Measurements from ENCODE around the gene S100A7A. TPM values are rescaled to one million over a fixed set of nuclear protein-coding genes. Genes with fewer than 3 reads are reported as not detected.

The S100A7A gene
- total RNA-seq, 3 donors from 2014 or later, result not detected

DNA sequence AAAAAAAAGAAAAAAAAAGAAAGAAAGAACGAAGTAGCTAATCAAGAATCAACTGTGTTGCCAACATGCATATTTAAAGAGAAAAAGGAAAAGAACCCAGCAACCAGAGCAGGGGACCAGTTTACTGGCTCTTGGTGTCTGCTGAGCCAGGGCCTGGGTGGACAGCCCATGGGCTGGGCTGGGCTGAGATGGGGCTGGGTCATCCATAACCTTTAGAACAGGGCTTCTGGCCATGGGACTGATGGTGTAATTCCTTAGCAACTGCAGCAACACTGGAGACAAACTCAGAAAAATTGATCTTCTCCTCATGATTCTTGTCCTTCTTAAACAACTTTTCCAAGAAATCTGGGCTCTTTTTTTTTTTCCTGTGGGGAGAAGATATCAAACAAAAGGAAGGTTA is 10.5 kb downstream of the S100A7A start:
- H3K4me1 Mint-ChIP-seq (ENCODE audit: low read depth), result no peaks in the 10 kb centered on the region
- H3K4me3 Mint-ChIP-seq, result no peak overlapping the region
- no peaks in the 10 kb centered on the region for H3K36me3 Mint-ChIP-seq (ENCODE audit: insufficient read depth)
- DNase-seq (no peak), ATAC-seq (no peak)
- H3K9me3 Mint-ChIP-seq, result no peaks in the 10 kb centered on the region
- peaks cover 44% of the 10 kb centered on the region for H3K27me3 Mint-ChIP-seq (ENCODE audit: low read depth)

DNA sequence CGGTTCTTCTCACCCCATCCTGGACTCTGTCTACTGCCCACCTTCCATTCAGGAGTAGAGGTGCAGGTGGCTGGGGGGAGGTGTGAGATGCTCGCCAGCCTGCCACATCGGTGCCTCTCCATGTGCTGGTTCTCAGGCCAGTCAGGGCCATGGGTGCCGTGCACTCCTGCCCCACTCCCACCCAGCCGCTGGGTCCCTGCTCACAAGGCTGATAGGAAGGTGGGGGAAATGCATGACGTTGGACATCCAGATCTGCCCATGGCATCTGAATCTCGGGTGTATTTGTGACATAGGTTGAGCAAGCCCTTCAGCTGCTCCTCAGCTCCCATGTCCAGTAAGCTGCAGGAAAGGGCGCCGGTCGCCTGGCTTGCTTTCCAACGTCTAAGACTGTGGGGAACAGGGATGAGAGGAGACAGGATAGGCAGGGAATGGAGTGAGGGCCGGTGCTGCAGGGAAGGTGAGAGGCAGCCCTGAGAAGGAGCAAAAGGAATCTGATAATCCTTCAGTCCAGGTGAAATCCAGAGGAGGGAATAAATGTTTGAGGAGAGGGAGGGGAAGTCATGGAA is 11.8 kb downstream of the S100A7A start:
- Mint-ChIP-seq H3K9me3 (no peaks in the 10 kb centered on the region), H3K4me1 (ENCODE audit: low read depth) (no peaks in the 10 kb centered on the region), H3K36me3 (ENCODE audit: insufficient read depth) (no peaks in the 10 kb centered on the region), H3K4me3 (no peak overlapping the region), H3K27me3 (ENCODE audit: low read depth) (peaks cover 44% of the 10 kb centered on the region)
- ATAC-seq, result no peak
- DNase-seq, result no peak

DNA sequence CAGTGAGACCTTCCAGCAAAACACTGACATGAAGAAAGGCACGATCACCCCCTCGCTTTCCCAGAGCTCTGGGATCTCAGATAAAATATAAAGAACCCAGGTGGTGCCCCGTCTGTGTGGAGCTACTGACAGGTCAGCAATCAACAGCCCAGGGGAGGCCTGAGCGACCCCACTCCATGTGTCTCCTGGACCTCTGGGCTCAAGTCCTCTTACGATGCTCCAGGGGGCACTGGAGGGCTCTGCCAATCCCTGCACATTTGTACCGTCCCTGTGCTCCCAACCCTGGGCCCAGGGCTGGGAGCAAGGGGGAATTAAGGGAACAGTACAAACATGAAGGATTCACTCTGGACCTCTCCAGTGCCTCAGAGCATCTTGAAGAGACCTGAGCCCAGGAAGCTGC is 12.5 kb downstream of the S100A7A start:
- ATAC-seq, result no peak
- peaks cover 42% of the 10 kb centered on the region for H3K27me3 Mint-ChIP-seq (ENCODE audit: low read depth)

DNA sequence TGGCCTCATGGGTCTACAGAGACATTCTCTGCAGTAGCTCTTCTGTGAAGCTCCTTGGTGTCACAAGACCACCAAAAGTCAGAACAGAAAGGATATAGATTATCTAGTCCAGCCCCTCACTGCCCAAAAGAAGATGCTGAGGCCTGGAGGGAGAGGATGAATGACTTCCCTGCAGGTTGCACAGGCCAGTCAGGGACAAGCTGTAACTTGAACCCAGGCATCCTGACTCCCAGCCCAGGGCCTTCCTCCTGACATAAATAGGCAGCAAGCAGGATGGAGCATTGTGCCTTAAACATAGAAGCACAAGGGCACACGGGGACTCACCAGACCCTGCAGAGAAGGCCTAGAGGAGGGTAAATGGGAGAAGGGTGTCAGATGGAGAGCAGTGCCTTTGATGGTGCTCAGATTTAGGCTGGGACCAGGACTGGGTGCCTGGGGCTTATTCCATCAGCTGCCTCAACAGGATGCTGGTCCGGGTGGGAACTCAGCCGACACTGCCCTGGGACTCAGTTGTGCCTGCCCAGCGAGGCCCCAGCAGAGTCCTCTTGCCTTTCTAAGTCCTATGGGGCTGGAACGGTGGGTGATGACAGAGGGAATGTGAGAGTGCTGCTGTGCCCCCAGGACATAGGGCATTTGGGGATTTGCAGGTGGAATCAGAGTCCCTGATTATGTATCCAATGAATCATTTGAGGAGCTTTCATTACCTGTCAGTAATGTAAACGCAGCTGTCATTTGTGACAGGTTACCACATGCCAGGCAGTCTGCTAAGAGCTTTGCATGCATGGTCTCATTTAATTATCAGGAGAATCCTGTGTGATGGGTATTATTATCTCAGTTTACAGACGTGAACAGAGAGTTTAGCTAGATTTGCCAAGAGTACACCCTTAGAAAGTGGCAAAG is 13.2 kb downstream of the S100A7A start:
- H3K4me3 Mint-ChIP-seq, result no peak overlapping the region
- no peaks in the 10 kb centered on the region for H3K9me3 Mint-ChIP-seq
- ATAC-seq, result no peak
- H3K27me3 Mint-ChIP-seq (ENCODE audit: low read depth), result peaks cover 34% of the 10 kb centered on the region
- no peaks in the 10 kb centered on the region for H3K36me3 Mint-ChIP-seq (ENCODE audit: insufficient read depth)
- no peaks in the 10 kb centered on the region for H3K4me1 Mint-ChIP-seq (ENCODE audit: low read depth)
- DNase-seq, result no peak

More for the DNA sequence above, 12.5 kb downstream of the S100A7A start:
- Mint-ChIP-seq H3K9me3 (no peaks in the 10 kb centered on the region), H3K4me1 (ENCODE audit: low read depth) (no peaks in the 10 kb centered on the region), H3K36me3 (ENCODE audit: insufficient read depth) (no peaks in the 10 kb centered on the region), H3K4me3 (no peak overlapping the region)
- DNase-seq, result no peak

DNA sequence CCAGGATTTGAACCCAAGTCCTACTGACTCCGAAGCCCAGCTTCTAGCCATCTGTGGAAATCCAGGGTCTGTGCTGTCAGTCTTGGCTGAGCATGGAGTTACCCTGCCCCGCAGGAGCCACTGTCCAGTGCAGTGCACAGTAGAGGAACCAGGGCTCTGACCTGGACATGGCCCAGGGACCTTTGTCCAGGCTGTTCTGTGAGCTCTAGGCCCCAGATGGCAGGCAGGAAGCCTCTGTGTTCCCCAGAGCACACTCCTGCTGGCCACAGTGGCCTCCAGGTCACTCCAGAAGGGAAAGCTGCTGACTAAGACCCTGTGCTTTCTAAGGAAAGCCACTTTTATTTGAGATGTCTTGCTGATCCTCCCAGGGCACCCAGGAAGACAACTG is 13.8 kb downstream of the S100A7A start:
- no peaks in the 10 kb centered on the region for H3K9me3 Mint-ChIP-seq
- no peak for ATAC-seq

DNA sequence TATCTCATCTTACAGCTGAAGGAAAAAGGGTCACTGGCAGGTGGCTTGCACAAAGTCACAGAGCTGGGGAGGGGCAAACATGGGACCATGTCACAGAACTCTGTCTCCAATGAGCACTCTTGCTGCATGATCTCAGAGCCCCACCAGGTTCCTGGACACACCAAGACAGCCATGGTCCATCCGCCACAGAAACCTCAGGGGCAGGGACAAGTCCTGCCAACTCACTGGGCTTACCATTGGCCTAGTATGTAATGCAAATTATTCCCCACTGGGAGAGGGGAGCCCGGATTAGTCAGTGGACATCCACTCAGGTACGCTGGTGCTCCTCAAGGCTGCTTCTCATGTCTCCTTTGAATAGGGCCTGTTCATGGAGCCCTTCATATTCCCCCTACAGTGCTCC is 14.2 kb downstream of the S100A7A start:
- DNase-seq (no peak), ATAC-seq (no peak)
- Mint-ChIP-seq H3K9me3 (no peaks in the 10 kb centered on the region), H3K27me3 (ENCODE audit: low read depth) (peaks cover 29% of the 10 kb centered on the region), H3K4me1 (ENCODE audit: low read depth) (no peaks in the 10 kb centered on the region), H3K36me3 (ENCODE audit: insufficient read depth) (no peaks in the 10 kb centered on the region), H3K4me3 (no peak overlapping the region)

More for the DNA sequence above, 13.8 kb downstream of the S100A7A start:
- no peaks in the 10 kb centered on the region for H3K36me3 Mint-ChIP-seq (ENCODE audit: insufficient read depth)
- no peaks in the 10 kb centered on the region for H3K4me1 Mint-ChIP-seq (ENCODE audit: low read depth)
- H3K27me3 Mint-ChIP-seq (ENCODE audit: low read depth), result peaks cover 29% of the 10 kb centered on the region
- no peak overlapping the region for H3K4me3 Mint-ChIP-seq
- no peak for DNase-seq

DNA sequence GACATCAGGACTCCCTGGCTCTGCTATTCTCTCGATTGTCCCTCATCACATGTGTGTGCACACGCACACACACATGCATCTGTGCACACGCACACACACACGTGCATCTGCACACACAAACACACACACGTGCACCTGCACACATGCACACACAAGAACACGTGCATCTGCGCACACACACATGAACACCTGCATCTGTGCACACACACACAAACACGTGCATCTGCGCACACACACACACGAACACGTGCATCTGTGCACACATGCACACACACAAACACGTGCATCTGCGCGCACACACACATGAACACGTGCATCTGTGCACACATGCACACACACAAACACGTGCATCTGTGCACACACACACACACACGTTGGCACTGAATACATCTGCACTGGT is 14.7 kb downstream of the S100A7A start:
- H3K9me3 Mint-ChIP-seq, result no peaks in the 10 kb centered on the region
- ATAC-seq (no peak), DNase-seq (no peak)
- no peaks in the 10 kb centered on the region for H3K4me1 Mint-ChIP-seq (ENCODE audit: low read depth)
- H3K27me3 Mint-ChIP-seq (ENCODE audit: low read depth), result peaks cover 27% of the 10 kb centered on the region
- H3K4me3 Mint-ChIP-seq, result no peak overlapping the region
- H3K36me3 Mint-ChIP-seq (ENCODE audit: insufficient read depth), result no peaks in the 10 kb centered on the region

DNA sequence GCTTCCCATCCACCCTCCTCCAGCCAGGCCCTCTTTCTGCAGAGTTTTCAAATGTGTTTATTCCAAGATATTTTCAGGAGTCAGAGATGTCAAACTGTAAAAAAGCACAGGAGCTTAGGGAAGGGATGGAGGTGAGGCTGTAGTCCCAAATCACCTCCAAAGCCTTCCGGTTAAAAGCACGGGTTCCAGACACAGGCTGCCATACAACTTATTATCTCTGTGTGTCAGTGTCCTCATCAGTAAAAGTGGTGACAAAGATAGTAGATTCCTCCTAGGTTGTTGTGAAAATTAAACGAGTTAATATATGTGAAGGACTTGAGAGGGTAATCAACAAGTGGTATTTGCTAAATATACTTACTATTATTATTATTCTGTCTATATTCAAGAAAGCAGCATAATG is 15.1 kb downstream of the S100A7A start:
- no peak overlapping the region for H3K4me3 Mint-ChIP-seq
- peaks cover 26% of the 10 kb centered on the region for H3K27me3 Mint-ChIP-seq (ENCODE audit: low read depth)
- DNase-seq (no peak), ATAC-seq (no peak)
- H3K36me3 Mint-ChIP-seq (ENCODE audit: insufficient read depth), result no peaks in the 10 kb centered on the region
- no peaks in the 10 kb centered on the region for H3K4me1 Mint-ChIP-seq (ENCODE audit: low read depth)
- no peaks in the 10 kb centered on the region for H3K9me3 Mint-ChIP-seq

DNA sequence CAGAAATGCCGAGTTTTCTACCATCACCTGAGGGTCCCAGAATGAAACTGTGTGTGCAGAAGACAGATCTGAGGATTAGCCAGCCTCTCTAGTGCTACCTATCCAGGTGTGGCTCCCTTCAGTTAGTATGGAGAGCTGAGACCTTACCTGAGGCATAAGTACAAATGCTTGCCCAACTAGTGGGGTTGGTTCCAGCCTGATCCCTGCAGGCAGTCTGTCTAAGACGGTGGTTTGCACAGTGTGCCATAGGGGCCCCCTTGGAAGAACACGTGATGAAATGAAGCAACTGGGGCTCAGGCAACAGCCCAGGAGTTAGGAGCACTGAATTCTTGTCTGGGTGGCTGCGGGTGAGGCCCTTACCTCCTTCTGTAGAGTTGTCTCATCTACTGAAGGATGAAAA is 15.6 kb downstream of the S100A7A start:
- no peaks in the 10 kb centered on the region for H3K36me3 Mint-ChIP-seq (ENCODE audit: insufficient read depth)
- ATAC-seq, result no peak
- no peak overlapping the region for H3K4me3 Mint-ChIP-seq
- H3K27me3 Mint-ChIP-seq (ENCODE audit: low read depth), result peaks cover 28% of the 10 kb centered on the region
- no peaks in the 10 kb centered on the region for H3K4me1 Mint-ChIP-seq (ENCODE audit: low read depth)
- H3K9me3 Mint-ChIP-seq, result no peaks in the 10 kb centered on the region
- no peak for DNase-seq

DNA sequence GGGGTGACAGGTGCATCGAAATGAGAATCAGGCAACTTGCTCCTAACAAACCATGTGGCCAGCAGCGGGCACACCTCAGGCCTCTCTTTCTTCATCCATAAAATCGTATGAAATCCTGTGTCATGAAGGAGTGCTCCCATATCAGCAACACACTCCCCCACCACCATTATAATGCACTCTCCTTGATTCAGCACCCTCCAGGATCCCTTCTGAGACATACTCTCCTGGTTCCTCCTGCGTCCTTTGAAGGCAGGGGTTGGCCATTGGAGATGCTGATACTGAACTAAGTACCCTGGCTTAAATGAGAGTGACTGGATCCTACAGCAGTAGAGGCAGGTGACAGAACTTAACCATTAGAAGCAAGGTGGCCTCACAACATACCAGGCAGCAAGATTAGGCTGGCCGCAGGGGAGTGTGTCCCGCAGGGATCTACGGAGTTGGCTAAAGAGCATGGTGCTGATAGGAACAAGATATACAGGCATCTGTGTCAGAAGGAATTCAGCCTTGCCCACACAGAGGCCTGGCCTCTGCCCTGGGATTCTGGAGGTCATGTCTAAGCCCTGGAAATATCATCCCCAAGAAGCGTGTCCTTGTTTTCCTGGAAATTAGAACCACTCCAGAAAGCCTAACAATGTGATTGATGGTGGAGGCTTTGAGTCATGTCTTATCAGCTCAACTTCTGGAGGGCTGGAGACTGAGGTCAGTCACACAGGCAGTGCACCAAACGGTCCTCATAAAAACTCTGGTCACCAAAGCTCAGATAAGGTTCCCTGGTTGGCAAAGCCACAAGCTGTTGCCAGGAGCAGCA is 16.8 kb downstream of the S100A7A start:
- ATAC-seq, result no peak
- DNase-seq, result no peak
- peaks cover 24% of the 10 kb centered on the region for H3K27me3 Mint-ChIP-seq (ENCODE audit: low read depth)
- no peaks in the 10 kb centered on the region for H3K36me3 Mint-ChIP-seq (ENCODE audit: insufficient read depth)
- H3K9me3 Mint-ChIP-seq, result no peaks in the 10 kb centered on the region
- no peaks in the 10 kb centered on the region for H3K4me1 Mint-ChIP-seq (ENCODE audit: low read depth)
- H3K4me3 Mint-ChIP-seq, result no peak overlapping the region

DNA sequence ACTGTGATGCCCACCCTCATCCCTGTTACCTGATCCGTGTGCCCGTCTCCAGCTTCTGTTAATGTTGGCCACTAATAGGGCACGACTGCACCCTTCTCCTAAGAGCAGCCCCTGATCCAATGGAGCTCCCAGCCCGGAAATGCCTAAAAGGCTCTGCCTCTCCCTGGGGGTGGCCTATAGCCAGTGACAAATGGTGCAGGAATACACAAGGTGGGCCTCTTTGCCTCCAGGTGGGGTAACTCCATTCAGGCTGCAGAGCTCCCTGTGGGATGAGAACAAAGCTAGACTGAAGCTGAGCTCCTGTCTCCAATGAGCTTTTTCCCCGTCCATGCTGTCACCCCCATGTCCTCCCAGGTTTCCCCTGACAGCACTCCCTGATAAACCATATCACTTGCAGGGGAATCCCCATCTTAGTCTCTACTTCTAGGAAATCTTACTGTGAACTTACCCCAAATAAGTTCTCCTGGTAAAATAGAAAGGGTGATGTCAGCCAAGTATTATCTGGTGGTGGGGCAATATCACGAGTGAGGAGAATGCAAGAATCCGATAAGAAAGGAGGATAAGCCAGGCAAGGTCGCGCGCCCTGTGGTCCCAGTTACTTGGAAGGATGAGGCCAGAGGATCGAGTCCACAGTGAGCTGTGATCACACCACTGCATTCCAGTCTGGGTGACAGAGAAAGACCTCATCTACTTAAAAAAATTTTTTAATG is 18.6 kb downstream of the S100A7A start:
- DNase-seq (no peak), ATAC-seq (no peak)
- Mint-ChIP-seq H3K4me3 (no peak overlapping the region), H3K27me3 (ENCODE audit: low read depth) (peaks cover 15% of the 10 kb centered on the region), H3K4me1 (ENCODE audit: low read depth) (no peaks in the 10 kb centered on the region), H3K9me3 (no peaks in the 10 kb centered on the region), H3K36me3 (ENCODE audit: insufficient read depth) (no peaks in the 10 kb centered on the region)

DNA sequence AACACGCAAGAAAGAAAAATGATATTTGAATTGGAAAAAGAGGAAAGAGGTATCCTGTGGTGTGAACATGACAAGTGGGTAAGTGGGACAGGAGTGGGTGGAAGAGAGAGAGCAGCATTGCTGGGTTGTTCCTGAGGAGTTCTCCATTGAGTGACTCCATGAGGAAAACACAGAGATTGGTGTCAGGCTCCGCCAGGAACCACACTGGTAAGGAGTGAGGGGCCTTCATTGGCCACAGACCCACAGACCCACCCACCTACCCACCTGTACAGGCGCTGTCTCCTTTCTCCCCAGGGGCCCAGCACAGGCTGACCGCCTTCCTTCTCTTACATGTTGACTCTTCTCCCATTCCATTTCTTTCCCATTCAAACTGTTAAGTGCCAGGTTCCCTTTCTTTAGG is 20.9 kb downstream of the S100A7A start:
- Mint-ChIP-seq H3K27me3 (ENCODE audit: low read depth) (peaks cover 14% of the 10 kb centered on the region), H3K4me3 (no peak overlapping the region), H3K9me3 (no peaks in the 10 kb centered on the region), H3K36me3 (ENCODE audit: insufficient read depth) (no peaks in the 10 kb centered on the region), H3K4me1 (ENCODE audit: low read depth) (no peaks in the 10 kb centered on the region)
- DNase-seq (no peak), ATAC-seq (no peak)

DNA sequence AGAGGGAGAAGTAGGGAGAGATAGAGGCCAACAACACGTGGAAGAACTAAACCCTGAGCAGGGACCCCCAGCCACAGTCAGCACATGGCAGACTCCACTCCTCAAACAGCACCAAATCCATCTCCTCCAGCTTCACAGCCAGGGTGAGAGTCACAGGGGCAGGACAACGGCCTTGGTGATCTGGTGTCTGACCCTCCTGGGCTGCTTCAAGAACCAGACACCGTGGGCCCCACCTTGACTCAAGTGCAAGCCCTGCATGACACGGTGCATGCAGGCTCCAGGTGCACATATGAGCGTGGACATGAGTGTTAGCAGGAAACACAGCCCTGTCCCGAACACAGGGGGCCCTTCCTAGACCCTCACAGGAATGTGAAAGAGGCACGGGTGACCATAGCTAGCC is 22.3 kb downstream of the S100A7A start:
- no peaks in the 10 kb centered on the region for H3K36me3 Mint-ChIP-seq (ENCODE audit: insufficient read depth)
- H3K4me3 Mint-ChIP-seq, result no peak overlapping the region
- H3K9me3 Mint-ChIP-seq, result no peaks in the 10 kb centered on the region
- peaks cover 14% of the 10 kb centered on the region for H3K27me3 Mint-ChIP-seq (ENCODE audit: low read depth)
- ATAC-seq, result no peak
- no peaks in the 10 kb centered on the region for H3K4me1 Mint-ChIP-seq (ENCODE audit: low read depth)
- DNase-seq, result no peak

DNA sequence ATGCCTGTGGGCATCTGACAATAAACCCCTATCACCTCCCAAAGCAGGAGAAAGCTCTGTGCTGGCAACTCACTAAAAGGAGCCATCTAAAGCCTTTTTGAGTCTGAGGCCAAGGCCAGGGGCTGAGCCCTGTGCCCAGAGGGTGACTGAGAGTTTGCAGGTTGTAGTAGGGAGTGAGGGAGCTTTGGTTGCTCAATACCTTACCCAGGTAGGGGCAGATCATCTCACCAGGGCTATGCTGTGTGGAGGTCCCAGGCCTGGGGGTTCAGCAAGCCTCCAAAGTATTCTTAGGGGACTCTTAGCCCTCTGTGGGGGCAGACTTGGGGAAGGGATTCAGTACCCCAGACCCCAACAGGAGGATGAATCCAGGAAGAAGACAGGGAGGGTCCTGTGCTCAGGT is 23.0 kb downstream of the S100A7A start:
- ATAC-seq (no peak), DNase-seq (no peak)
- Mint-ChIP-seq H3K36me3 (ENCODE audit: insufficient read depth) (no peaks in the 10 kb centered on the region), H3K9me3 (no peaks in the 10 kb centered on the region), H3K4me3 (no peak overlapping the region), H3K27me3 (ENCODE audit: low read depth) (peaks cover 19% of the 10 kb centered on the region), H3K4me1 (ENCODE audit: low read depth) (no peaks in the 10 kb centered on the region)

Measured in activated T-cell treated with anti-CD3 and anti-CD28 coated beads, Interleukin-2, amount 50 U/mL, for 4 hours (primary cell).